GM15510 (cell line): ENCODE data around the gene MAP3K5.

Experiments used
- POLR2A ChIP-seq: IDR thresholded peaks from 3 replicates; pipeline ENCODE4 v1.6.1; 2011; ENCODE audit warnings: borderline replicate concordance; ENCODE audit not compliant: insufficient read length; ENCODE audit errors: extremely low read depth

Gene MAP3K5

DNA sequence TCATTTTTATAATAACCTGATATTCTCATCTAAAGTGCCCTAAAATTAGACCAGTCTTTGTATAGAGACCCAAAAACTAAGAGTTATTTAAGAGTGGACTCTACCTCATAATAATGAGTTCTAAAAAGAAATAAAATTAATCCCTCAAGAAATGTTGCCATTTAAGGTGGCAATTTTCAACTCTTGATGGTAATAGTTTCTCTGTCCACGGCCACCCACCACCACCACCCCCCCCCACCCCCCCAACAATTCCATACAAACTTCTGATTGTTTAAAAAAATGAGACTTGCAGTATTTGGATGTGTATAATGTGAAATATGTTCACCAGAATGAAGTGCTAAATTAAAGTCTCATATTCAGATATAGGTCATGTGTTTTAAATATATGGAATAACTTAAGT lies 244.4 kb downstream of the MAP3K5 start:
- TF ChIP-seq POLR2A = no peak

DNA sequence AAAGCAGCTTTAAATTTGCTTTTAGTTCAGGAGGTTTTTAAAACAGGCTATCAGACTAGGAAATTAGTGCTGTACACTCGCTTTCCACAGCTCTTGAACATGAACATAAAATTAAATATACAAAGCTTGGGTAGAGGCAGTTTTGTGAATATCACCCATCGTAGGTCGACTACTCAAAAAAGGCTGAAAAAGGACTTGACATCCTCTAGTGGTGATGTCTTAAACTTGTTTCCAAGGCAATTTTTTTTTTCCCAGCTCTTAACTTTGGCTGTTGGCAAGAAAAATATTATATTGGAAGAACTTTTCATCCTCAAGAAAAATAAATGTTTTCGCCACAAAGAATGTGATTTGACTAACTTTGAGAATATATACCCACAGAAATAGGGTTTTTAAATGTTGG lies 244.9 kb downstream of the MAP3K5 start:
- TF ChIP-seq POLR2A = no peak

DNA sequence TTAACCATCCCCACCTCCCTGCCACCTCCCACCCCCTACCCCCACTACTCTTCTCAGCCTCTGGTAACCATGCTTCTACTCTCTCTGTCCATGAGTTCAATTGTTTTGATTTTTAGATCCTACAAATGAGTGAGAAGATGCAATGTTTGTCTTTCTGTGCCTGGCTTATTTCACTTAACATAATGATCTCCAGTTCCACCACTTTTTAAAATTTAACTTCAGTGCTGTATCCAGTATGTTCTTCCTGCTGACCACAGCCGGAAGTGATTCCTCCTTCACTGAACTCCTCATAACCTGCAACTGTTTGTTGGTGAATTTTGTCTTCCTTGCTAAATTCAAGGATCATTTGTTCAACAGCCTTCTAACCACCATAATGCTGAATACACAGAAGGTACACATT lies 245.9 kb downstream of the MAP3K5 start:
- no peak for TF ChIP-seq POLR2A

- TF ChIP-seq POLR2A = no peak
Measured at GRCh38 chr6:136544326-136544725, 248.0 kb downstream of the MAP3K5 start.

- no peak for TF ChIP-seq POLR2A
Measured at GRCh38 chr6:136541395-136541794, 250.9 kb downstream of the MAP3K5 start.

- no peak for TF ChIP-seq POLR2A
Measured at GRCh38 chr6:136539967-136540652, 252.2 kb downstream of the MAP3K5 start.

DNA sequence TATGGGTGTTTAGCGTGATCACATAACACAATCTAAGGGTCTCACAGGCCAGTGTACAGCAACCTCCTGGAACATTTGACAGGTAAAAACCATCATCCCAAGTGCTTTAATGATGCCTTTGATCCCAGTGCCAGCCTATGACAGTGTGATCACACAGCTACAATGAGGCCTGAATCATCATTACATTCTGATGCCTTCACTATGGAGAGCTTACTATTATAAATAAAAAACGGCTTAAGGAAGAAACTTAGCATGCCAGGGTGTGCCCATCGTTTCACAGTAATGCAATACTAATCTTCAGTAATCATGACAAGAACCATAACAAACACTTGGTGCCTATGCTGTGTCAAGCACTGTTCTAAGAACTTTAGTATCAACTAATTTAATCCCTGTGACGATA lies 253.4 kb downstream of the MAP3K5 start:
- no peak for TF ChIP-seq POLR2A

DNA sequence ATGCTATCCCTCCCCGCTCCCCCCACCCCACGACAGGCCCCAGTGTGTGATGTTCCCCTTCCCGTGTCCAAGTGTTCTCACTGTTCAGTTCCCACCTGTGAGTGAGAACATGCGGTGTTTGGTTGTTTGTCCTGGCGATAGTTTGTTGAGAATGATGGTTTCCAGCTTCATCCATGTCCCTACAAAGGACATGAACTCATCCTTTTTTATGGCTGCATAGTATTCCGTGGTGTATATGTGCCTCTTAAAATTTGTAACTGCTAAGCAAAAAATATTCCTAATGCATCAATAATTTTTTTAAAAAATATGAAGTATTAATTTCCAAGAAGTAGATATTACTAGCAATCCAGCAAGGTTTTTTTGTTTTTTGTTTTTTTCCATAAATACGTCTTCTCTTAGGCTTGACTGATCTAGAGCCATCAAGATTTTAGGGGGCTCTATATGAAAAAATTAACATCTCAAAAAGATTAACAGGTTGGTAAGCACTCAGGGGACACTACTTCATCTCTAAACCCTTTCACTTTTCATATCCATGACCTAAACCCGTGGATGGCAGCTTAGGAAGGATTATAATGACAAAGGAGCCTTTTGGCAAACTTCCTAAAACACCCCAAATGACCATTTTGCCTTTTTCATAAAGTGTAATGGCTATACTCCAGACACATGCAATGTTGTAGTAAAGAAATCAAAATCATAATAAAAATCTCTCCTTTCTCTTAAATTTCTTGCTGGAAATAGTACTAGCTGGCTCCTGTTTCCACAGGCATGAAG lies 256.2 kb downstream of the MAP3K5 start:
- TF ChIP-seq POLR2A = no peak

DNA sequence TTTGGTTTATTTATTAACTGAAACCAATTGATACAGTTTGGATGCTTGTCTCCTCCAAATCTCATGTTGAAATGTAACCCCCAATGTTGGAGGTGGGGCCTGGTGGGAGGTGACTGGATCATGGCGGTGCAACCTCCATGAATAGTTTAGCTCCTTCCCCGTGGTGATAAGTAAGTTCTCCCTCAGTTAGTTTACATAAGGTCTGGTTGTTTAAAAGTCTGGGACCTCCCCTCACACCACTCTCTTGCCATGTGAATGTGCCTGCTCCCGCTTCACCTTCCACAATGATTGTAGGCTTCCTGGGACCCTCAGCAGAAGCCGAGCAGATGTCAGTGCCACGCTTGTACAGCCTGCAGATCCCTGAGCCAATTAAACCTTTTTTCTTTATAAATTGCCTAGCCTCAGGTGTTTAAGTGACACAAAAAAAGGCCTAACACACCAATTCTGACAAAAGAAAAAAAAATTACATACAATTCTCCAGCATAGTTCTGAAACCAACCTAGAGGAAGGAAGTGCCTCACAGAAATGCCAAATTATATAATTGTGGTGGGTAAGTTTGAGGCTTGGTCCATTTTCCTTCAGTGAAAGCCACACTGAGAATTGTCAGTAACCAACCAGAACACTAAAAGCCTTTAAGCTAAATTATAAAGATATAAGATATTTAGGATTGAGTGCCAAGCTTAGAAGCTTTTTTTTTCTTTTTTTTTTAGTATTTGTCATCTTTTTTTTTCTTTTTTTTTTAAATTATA lies 257.1 kb downstream of the MAP3K5 start:
- no peak for TF ChIP-seq POLR2A

DNA sequence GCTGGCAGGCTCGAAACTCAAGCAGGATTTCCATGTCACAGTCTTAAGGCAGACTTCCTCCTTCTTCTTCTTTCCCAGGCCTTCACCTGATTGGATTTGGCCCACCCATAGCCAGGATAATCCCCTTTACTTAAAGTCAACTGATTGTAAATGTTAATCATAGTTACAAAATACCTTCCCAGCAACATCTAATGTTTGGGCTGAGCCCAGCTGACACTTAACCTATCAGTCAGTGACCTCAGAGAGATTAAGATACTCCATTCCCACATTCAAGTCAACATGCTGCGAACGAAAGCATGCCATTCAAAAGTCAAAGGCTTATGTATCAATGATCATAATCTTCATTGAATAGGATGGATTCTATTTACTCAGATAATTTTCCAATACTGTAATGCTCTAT lies 258.0 kb downstream of the MAP3K5 start:
- TF ChIP-seq POLR2A = no peak

DNA sequence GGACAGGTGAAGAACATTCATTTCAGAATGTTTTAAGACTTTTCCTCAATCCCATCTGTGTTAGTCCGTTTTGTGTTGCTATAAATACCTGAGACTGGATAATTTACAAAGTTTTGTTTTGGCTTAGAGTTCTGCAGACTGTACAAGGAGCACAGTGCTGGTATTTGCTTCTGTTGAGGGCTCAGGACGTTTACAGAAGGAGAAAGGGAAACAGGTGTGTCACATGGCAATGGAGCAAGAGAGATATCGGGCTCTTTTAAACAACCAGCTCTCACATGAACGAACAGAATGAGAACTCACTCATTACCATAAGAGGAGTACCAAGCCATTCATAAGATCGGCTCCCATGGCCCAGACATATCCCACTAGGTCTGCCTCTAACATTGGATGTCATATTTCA lies 258.8 kb downstream of the MAP3K5 start:
- TF ChIP-seq POLR2A = no peak

DNA sequence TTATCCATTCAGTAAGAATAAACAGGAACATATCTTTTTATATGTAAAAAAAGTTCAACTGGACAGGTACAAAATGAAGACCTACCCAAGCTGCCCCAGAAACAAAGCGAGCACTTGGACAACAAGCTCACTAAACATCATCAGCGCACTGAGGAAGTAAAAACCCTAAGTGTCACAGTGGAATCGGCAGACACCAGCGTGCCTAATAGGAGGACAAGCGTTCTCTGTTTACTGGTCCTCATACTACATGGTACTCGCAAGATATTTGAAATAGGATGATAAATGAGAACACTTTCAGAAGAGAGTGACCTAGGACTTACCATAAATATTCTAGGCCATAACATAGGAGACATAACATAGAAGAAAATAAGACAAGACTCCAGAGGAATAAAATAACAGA lies 260.2 kb downstream of the MAP3K5 start:
- no peak for TF ChIP-seq POLR2A

GRCh38 chr6:136529710-136530109 lies 262.6 kb downstream of the MAP3K5 start:
- TF ChIP-seq POLR2A = no peak

- no peak for TF ChIP-seq POLR2A
Measured at GRCh38 chr6:136528477-136528876, 263.8 kb downstream of the MAP3K5 start.

GRCh38 chr6:136527831-136528230 lies 264.4 kb downstream of the MAP3K5 start:
- TF ChIP-seq POLR2A = no peak

- TF ChIP-seq POLR2A = no peak
Measured at GRCh38 chr6:136526937-136527336, 265.3 kb downstream of the MAP3K5 start.

GRCh38 chr6:136526196-136526930 lies 265.9 kb downstream of the MAP3K5 start:
- no peak for TF ChIP-seq POLR2A
